ENCODE data around the gene NPAS3. TPM values are rescaled to one million over a fixed set of nuclear protein-coding genes. Genes with fewer than 3 reads are reported as not detected.

NPAS3 gene
- total RNA-seq, 3 donors from 2014 or later = 0.96 to 4.0 (median 2.0) TPM

DNA sequence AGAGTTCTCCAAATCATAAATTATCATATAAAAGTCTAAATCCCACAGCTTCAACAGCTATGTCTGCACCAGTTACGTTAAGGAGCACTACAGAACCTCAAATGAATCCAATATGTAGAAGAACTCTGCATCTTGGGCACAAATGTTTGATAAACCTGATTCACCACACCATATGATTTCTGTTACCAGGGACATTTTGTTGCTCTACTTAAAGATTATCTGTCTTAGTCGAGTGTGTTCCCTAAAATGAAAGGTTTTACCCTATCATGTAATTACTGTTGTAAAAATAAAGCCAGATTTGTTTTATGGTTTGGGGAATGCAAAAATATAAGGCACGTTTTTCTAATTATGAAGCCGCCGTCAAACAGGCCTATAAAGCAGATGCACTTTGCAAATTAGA lies 649.1 kb downstream of the NPAS3 start:
- TF ChIP-seq, protein P1, sequence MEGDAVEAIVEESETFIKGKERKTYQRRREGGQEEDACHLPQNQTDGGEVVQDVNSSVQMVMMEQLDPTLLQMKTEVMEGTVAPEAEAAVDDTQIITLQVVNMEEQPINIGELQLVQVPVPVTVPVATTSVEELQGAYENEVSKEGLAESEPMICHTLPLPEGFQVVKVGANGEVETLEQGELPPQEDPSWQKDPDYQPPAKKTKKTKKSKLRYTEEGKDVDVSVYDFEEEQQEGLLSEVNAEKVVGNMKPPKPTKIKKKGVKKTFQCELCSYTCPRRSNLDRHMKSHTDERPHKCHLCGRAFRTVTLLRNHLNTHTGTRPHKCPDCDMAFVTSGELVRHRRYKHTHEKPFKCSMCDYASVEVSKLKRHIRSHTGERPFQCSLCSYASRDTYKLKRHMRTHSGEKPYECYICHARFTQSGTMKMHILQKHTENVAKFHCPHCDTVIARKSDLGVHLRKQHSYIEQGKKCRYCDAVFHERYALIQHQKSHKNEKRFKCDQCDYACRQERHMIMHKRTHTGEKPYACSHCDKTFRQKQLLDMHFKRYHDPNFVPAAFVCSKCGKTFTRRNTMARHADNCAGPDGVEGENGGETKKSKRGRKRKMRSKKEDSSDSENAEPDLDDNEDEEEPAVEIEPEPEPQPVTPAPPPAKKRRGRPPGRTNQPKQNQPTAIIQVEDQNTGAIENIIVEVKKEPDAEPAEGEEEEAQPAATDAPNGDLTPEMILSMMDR (IDR thresholded peaks at IDR 0.05) = no peak
- TF ChIP-seq POLR2AphosphoS5 (IDR thresholded peaks at IDR 0.05) (no peak), POLR2A (IDR thresholded peaks at IDR 0.05) (no peak)
- no peaks in the 10 kb centered on the region for H3K4me1 ChIP-seq
- H3K4me3 ChIP-seq = no peak overlapping the region
- no peaks in the 10 kb centered on the region for H3K36me3 ChIP-seq
- intact Hi-C loops (cut with DNase I; ENCODE audit: low total_unique reads) = no loop called here
- no peak for DNase-seq (ENCODE audit: low spot score in 2 of 2)
- no peaks in the 10 kb centered on the region for H3K27me3 ChIP-seq
- H3K9me3 ChIP-seq = no peaks in the 10 kb centered on the region
- H3K27ac ChIP-seq = no peak overlapping the region

DNA sequence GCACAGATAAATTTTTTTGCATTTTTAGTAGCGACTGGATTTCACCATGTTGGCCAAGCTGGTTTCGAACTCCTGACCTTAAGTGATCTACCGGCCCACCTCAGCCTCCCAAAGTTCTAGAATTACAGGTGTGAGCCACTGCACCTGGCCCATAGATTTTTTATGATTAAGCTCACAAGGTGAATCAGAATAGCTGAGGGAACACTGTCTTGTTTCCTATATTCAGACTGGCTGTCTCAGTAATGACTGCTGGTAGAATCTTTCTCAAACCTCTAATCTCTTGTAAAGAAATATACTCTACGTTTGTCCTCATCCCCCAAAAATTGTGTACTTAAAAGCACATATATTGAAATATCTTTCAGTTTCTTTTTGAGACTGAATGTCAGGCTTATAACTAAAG lies 650.1 kb downstream of the NPAS3 start:
- Histone ChIP-seq H3K9me3 (no peaks in the 10 kb centered on the region), H3K27me3 (no peaks in the 10 kb centered on the region), H3K36me3 (no peaks in the 10 kb centered on the region), H3K27ac (no peak overlapping the region), H3K4me1 (no peaks in the 10 kb centered on the region), H3K4me3 (no peak overlapping the region)
- intact Hi-C loops (cut with DNase I; ENCODE audit: low total_unique reads) = no loop called here
- DNase-seq (ENCODE audit: low spot score in 2 of 2) = no peak
- TF ChIP-seq, protein P1 (IDR thresholded peaks at IDR 0.05) = no peak
- no peak for TF ChIP-seq POLR2A (IDR thresholded peaks at IDR 0.05)

DNA sequence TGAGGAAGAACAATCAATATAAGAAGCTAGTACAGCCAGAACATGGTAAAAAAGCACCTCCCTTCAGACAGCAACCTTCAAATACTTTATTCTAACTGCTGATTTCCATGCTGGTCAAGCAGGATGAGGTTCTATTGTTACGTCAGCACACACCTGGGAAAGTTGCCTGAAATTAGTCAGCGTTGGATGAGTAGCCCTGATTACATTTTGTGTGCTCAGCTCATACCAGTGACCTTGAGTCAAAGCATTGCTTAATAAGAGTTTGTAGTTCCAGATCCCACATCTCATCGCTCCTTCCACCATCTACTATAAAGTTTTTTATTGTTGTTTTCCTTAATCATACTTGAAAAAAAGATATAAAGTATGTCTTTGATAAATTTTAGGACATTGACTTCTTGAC lies 650.7 kb downstream of the NPAS3 start:
- DNase-seq (ENCODE audit: low spot score in 2 of 2) = peak in 1 of 2 donors; percentile 60
- H3K4me1 ChIP-seq = no peaks in the 10 kb centered on the region
- no peaks in the 10 kb centered on the region for H3K9me3 ChIP-seq
- no peaks in the 10 kb centered on the region for H3K36me3 ChIP-seq
- no peak overlapping the region for H3K27ac ChIP-seq
- TF ChIP-seq POLR2A (IDR thresholded peaks at IDR 0.05) (no peak), POLR2AphosphoS5 (IDR thresholded peaks at IDR 0.05) (no peak)
- TF ChIP-seq, protein P1 (IDR thresholded peaks at IDR 0.05) = no peak
- H3K4me3 ChIP-seq = no peak overlapping the region
- H3K27me3 ChIP-seq = no peaks in the 10 kb centered on the region
- intact Hi-C loops (cut with DNase I; ENCODE audit: low total_unique reads) = no loop called here

DNA sequence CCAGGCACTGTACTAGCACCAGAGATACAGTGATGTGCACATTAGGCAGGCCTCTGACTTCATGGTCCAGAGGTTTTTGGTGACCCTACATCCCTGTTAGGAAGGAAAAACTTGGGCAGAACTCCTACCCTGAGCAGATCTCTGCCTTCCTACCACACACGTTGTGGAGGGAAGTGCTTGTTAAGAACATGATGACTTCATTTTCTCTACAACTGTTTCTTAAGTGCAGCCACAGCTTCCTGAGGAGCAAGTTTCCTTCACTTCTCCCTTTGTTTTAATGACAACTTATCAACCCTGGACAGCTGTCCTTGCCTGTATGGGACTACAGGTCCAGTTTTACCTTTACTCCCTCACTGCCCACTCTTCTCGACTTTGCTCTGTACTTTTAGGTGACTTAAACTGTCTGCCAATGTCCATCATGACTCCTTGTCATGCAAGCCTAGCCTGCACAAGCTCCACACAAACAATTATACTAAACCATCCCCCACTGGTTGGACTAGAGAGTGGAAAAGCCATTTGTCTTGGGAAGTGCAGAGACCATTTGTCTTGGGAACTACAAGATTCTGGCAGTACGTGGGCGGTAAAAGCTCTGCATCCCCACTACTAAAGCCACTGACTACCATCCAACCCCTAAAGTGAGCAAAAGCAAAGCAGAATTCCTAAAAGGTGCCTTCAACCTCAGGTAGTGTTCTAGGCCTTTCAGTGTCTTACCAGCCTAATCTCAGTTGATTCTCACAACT lies 652.4 kb downstream of the NPAS3 start:
- no peaks in the 10 kb centered on the region for H3K9me3 ChIP-seq
- H3K36me3 ChIP-seq = no peaks in the 10 kb centered on the region
- TF ChIP-seq, protein P1 (IDR thresholded peaks at IDR 0.05) = no peak
- no peak for TF ChIP-seq POLR2A (IDR thresholded peaks at IDR 0.05)
- TF ChIP-seq POLR2AphosphoS5 (IDR thresholded peaks at IDR 0.05) = no peak
- no peak overlapping the region for H3K4me3 ChIP-seq
- no peaks in the 10 kb centered on the region for H3K4me1 ChIP-seq
- intact Hi-C loops (cut with DNase I; ENCODE audit: low total_unique reads) = no loop called here
- no peak for DNase-seq (ENCODE audit: low spot score in 2 of 2)
- H3K27ac ChIP-seq = no peak overlapping the region
- no peaks in the 10 kb centered on the region for H3K27me3 ChIP-seq

DNA sequence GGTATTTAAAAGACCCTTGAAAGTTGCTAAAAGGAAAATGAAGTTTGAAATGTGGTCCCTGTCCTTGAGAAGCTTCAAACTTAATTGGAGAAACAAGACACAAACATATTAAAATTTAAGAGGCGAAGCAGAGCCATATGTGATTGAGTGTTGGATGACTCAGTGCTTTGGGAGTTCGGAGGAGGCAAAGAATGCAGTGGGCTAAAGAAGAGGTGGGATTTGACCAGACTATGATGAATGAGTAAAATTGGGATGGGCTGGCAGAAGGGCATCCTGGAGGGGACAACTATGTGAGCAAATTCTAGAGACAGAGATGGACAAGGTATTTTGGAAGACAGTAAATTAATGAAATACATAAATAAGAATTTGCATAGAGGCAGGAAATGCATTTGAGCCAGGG lies 653.6 kb downstream of the NPAS3 start:
- H3K4me1 ChIP-seq = no peaks in the 10 kb centered on the region
- H3K4me3 ChIP-seq = no peak overlapping the region
- intact Hi-C loops (cut with DNase I; ENCODE audit: low total_unique reads) = no loop called here
- TF ChIP-seq POLR2A (IDR thresholded peaks at IDR 0.05) (no peak), POLR2AphosphoS5 (IDR thresholded peaks at IDR 0.05) (no peak)
- TF ChIP-seq, protein P1 (IDR thresholded peaks at IDR 0.05) = no peak
- H3K36me3 ChIP-seq = no peaks in the 10 kb centered on the region
- DNase-seq (ENCODE audit: low spot score in 2 of 2) = no peak
- H3K27ac ChIP-seq = no peak overlapping the region
- H3K9me3 ChIP-seq = no peaks in the 10 kb centered on the region
- no peaks in the 10 kb centered on the region for H3K27me3 ChIP-seq

Data from breast epithelium (tissue), 4 donors.